ENCODE data around the gene RALGPS1. TPM values are rescaled to one million over a fixed set of nuclear protein-coding genes. Genes with fewer than 3 reads are reported as not detected.

Gene RALGPS1
- total and polyA plus RNA-seq, 2 of the 8 experiments (the other 6 are each of a cell fraction or from before 2014, with no cell fraction given), result 20.0 to 23.5 TPM

DNA sequence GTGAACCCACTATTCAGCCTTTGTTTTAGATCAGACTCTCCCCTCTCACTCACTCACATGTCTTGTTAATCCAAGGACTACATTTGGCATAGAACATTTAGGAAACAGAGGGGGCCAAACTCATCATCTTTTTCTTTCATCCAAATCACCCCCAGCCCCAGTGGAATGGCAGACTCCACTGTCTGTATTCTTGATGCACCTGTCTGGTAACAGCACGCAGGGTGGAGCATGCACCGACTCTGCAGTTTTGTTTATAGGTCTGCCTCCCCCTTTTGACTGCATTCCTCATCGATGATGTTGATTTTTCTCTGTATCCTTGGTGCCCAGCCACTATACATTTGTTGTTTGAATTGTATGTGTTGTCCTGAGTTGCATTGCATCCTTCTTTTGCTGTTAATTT, 141.9 kb downstream of the RALGPS1 start (continued):
- TF ChIP-seq, protein P1, sequence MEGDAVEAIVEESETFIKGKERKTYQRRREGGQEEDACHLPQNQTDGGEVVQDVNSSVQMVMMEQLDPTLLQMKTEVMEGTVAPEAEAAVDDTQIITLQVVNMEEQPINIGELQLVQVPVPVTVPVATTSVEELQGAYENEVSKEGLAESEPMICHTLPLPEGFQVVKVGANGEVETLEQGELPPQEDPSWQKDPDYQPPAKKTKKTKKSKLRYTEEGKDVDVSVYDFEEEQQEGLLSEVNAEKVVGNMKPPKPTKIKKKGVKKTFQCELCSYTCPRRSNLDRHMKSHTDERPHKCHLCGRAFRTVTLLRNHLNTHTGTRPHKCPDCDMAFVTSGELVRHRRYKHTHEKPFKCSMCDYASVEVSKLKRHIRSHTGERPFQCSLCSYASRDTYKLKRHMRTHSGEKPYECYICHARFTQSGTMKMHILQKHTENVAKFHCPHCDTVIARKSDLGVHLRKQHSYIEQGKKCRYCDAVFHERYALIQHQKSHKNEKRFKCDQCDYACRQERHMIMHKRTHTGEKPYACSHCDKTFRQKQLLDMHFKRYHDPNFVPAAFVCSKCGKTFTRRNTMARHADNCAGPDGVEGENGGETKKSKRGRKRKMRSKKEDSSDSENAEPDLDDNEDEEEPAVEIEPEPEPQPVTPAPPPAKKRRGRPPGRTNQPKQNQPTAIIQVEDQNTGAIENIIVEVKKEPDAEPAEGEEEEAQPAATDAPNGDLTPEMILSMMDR (IDR thresholded peaks at IDR 0.05; ENCODE audit: control extremely low read depth in 1 of 3, insufficient read depth in 1 of 3, low read depth in 1 of 3, low read length in 3 of 3), result no peak
- TF ChIP-seq JUN (IDR thresholded peaks at IDR 0.05; ENCODE audit: low read depth, low read length) (no peak), EGR1 (IDR thresholded peaks at IDR 0.05; ENCODE audit: borderline replicate concordance, low read depth, low read length) (no peak), SP4 (IDR thresholded peaks at IDR 0.05; ENCODE audit: low read length) (no peak)
- TF ChIP-seq, protein P2, sequence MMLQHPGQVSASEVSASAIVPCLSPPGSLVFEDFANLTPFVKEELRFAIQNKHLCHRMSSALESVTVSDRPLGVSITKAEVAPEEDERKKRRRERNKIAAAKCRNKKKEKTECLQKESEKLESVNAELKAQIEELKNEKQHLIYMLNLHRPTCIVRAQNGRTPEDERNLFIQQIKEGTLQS (IDR thresholded peaks at IDR 0.05; ENCODE audit: insufficient read depth, low read depth, low read length), result no peak
- TF ChIP-seq, protein P3, sequence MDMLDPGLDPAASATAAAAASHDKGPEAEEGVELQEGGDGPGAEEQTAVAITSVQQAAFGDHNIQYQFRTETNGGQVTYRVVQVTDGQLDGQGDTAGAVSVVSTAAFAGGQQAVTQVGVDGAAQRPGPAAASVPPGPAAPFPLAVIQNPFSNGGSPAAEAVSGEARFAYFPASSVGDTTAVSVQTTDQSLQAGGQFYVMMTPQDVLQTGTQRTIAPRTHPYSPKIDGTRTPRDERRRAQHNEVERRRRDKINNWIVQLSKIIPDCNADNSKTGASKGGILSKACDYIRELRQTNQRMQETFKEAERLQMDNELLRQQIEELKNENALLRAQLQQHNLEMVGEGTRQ (IDR thresholded peaks at IDR 0.05; ENCODE audit: low read length), result no peak

Data from H1 (cell line).